GM19372 (cell line): Measurements from ENCODE around the gene SKAP1.
"Not testable (repeated sequence)": the region's sequence is repeated elsewhere in the genome, so short reads cannot be mapped to it uniquely, and the experiment has no call there.

Experiments
- ATAC-seq: cut with Tn5 transposase; IDR thresholded peaks from one replicate; pipeline ENCODE4 v1.9.1; 2021; ENCODE audit warnings: mild to moderate bottlenecking, low read depth, moderate library complexity; ENCODE audit not compliant: unreplicated experiment

The SKAP1 gene

GRCh38 chr17:48228720-48229119 is 201.3 kb downstream of the SKAP1 start:
- ATAC-seq = no peak

GRCh38 chr17:48225725-48226567 is 204.1 kb downstream of the SKAP1 start:
- ATAC-seq = no peak

- no peak for ATAC-seq
Observed at GRCh38 chr17:48223945-48224344, 206.1 kb downstream of the SKAP1 start.

- ATAC-seq = no peak
Observed at GRCh38 chr17:48219617-48220016, 210.4 kb downstream of the SKAP1 start.

- ATAC-seq = no peak
Observed at GRCh38 chr17:48215583-48216139, 214.4 kb downstream of the SKAP1 start.

- ATAC-seq = no peak
Observed at GRCh38 chr17:48213797-48214196, 216.2 kb downstream of the SKAP1 start.

GRCh38 chr17:48211787-48212186 is 218.2 kb downstream of the SKAP1 start:
- ATAC-seq = no peak

GRCh38 chr17:48211011-48211410 is 219.0 kb downstream of the SKAP1 start:
- no peak for ATAC-seq

- ATAC-seq = no peak
Observed at GRCh38 chr17:48209973-48210372, 220.0 kb downstream of the SKAP1 start.

- ATAC-seq = no peak
Observed at GRCh38 chr17:48207776-48208544, 222.1 kb downstream of the SKAP1 start.

GRCh38 chr17:48207036-48207435 is 223.0 kb downstream of the SKAP1 start:
- not testable (repeated sequence) for ATAC-seq

GRCh38 chr17:48202959-48203358 is 227.1 kb downstream of the SKAP1 start:
- no peak for ATAC-seq

- no peak for ATAC-seq
Observed at GRCh38 chr17:48198950-48199541, 231.0 kb downstream of the SKAP1 start.

GRCh38 chr17:48195910-48196309 is 234.1 kb downstream of the SKAP1 start:
- ATAC-seq = no peak

GRCh38 chr17:48194097-48194550 is 235.9 kb downstream of the SKAP1 start:
- no peak for ATAC-seq

GRCh38 chr17:48192321-48192731 is 237.7 kb downstream of the SKAP1 start:
- no peak for ATAC-seq

GRCh38 chr17:48191362-48191761 is 238.7 kb downstream of the SKAP1 start:
- ATAC-seq = no peak

- ATAC-seq = no peak
Observed at GRCh38 chr17:48190871-48191270, 239.1 kb downstream of the SKAP1 start.

GRCh38 chr17:48187872-48188608 is 242.0 kb downstream of the SKAP1 start:
- ATAC-seq = no peak

GRCh38 chr17:48186317-48186716 is 243.7 kb downstream of the SKAP1 start:
- not testable (repeated sequence) for ATAC-seq
